Keratinocyte (primary cell): ENCODE measurements around the gene C20orf204.

Source experiments
- CTCF ChIP-seq, 3 experiments: IDR thresholded peaks in 1 of 3; conservative IDR thresholded peaks in 1 of 3; optimal IDR thresholded peaks in 1 of 3; 2 replicates in 2 of 3; 3 replicates in 1 of 3; pipeline versions ENCODE3 to v1.5.1; 2011; ENCODE audit warnings: low read length in 3 of 3, mild to moderate bottlenecking in 3 of 3, moderate library complexity in 2 of 3, control low read depth in 1 of 3, inconsistent platforms in 1 of 3; ENCODE audit not compliant: insufficient read depth in 2 of 3; ENCODE audit errors: extremely low read depth in 1 of 3
- EZH2 ChIP-seq: IDR thresholded peaks from one replicate; pipeline ENCODE4 v1.6.1; 2012; ENCODE audit warnings: inconsistent platforms, mild to moderate bottlenecking, low read length, moderate library complexity

GRCh38 chr20:64006490-64006889 lies 29.5 kb upstream of the C20orf204 start:
- TF ChIP-seq CTCF (optimal IDR thresholded peaks at IDR 0.05 in 1 of 3, IDR thresholded peaks at IDR 0.05 in 1 of 3, conservative IDR thresholded peaks at IDR 0.05 in 1 of 3; ENCODE audit: extremely low read depth in 1 of 3, insufficient read depth in 2 of 3, low read length in 3 of 3) (no peak), EZH2 (no peak)
